HepG2 (cell line): ENCODE results near the gene KAZN. TPM values are rescaled to one million over a fixed set of nuclear protein-coding genes. Genes with fewer than 3 reads are reported as not detected.

Experiments
- CREB1 ChIP-seq, 2 experiments: fragments of 450-650 bp in 1 of 2; IDR thresholded peaks; 2 replicates each; pipeline ENCODE4 v1.6.1; 2016 to 2017; ENCODE audit warnings: control low read depth in 1 of 2, mild to moderate bottlenecking in 1 of 2, missing compliant biosample characterization in 1 of 2, missing genetic modification characterization in 1 of 2
- DPF2 ChIP-seq: sonication (generic); formaldehyde crosslinking; IDR thresholded peaks from 2 replicates; pipeline ENCODE4 v1.4.0; 2020; ENCODE audit warnings: mild to moderate bottlenecking, low read depth, missing genetic modification reagents, borderline replicate concordance
- HDAC1 ChIP-seq: sonication (generic); formaldehyde crosslinking; IDR thresholded peaks from 2 replicates; pipeline ENCODE4 v1.5.1; 2020; ENCODE audit warnings: mild to moderate bottlenecking, missing genetic modification reagents
- HMG20B ChIP-seq: conservative IDR thresholded peaks from 2 replicates; pipeline ENCODE4 v1.6.1; 2016; ENCODE audit warnings: missing genetic modification reagents, missing compliant biosample characterization
- HNF4G ChIP-seq, 2 experiments: sonication (generic) in 1 of 2; formaldehyde crosslinking in 1 of 2; IDR thresholded peaks; 2 replicates each; pipeline versions ENCODE4 v1.4.0 to v1.6.1; 2011 to 2020; ENCODE audit warnings: borderline replicate concordance in 2 of 2, low read depth in 2 of 2, mild to moderate bottlenecking in 2 of 2, low read length in 1 of 2, missing genetic modification reagents in 1 of 2, moderate library complexity in 1 of 2
- KLF11 ChIP-seq: IDR thresholded peaks from 2 replicates; pipeline ENCODE4 v1.6.1; 2016; ENCODE audit warnings: missing compliant biosample characterization
- MIER3 ChIP-seq: IDR thresholded peaks from 2 replicates; pipeline ENCODE4 v1.6.1; 2016; ENCODE audit warnings: missing compliant biosample characterization, borderline replicate concordance
- PITX1 ChIP-seq: sonication (generic); formaldehyde crosslinking; IDR thresholded peaks from 2 replicates; pipeline ENCODE4 v1.5.1; 2020; ENCODE audit warnings: mild to moderate bottlenecking, missing genetic modification reagents
- ZBTB7A ChIP-seq: sonication (generic); formaldehyde crosslinking; IDR thresholded peaks from 2 replicates; pipeline ENCODE4 v1.8.0; 2022; ENCODE audit warnings: mild to moderate bottlenecking, missing genetic modification reagents
- ZNF124 ChIP-seq: sonication (generic); formaldehyde crosslinking; IDR thresholded peaks from 2 replicates; pipeline ENCODE4 v1.4.0; 2020; ENCODE audit warnings: missing genetic modification reagents
- ZNF644 ChIP-seq: IDR thresholded peaks from 2 replicates; pipeline ENCODE4 v1.6.1; 2016; ENCODE audit warnings: low read depth
- ZNF724P ChIP-seq: sonication (generic); formaldehyde crosslinking; IDR thresholded peaks from 2 replicates; pipeline ENCODE4 v1.8.0; 2022; ENCODE audit warnings: missing genetic modification reagents, borderline replicate concordance
- ZNF891 ChIP-seq: sonication (generic); formaldehyde crosslinking; IDR thresholded peaks from 2 replicates; pipeline ENCODE4 v1.5.0; 2020; ENCODE audit warnings: mild to moderate bottlenecking, missing genetic modification reagents
- polyA plus RNA-seq, 8 experiments: library from polyadenylated mRNA; depleted of rRNA in 3 of 8; stranded (reverse) in 7 of 8; unstranded in 1 of 8; fragments of >200 nt; fragmentation: Illumina TruSeq in 4 of 8; extraction: Trizol in 4 of 8; gene quantifications; 2 replicates each; pipeline versions ENCODE4 v1.2.1 to v1.2.3, GENCODE V29; 2011 to 2016; ENCODE audit warnings: low read depth in 4 of 8, missing spikeins in 1 of 8, mixed read lengths in 1 of 8; ENCODE audit not compliant: insufficient read depth in 1 of 8
- total RNA-seq, 5 experiments: library from RNA; depleted of rRNA; stranded (reverse); fragments of >200 nt; fragmentation: Illumina TruSeq; extraction: Trizol; gene quantifications; 2 replicates each; pipeline ENCODE4 v1.2.3, GENCODE V29; 2016; ENCODE audit warnings: low read depth in 1 of 5
- TF ChIP-seq, protein P1 (sequence below): sonication (generic); formaldehyde crosslinking; IDR thresholded peaks from 2 replicates; pipeline ENCODE4 v1.9.0; 2022; ENCODE audit warnings: low read depth, missing genetic modification reagents
- TF ChIP-seq, protein P2 (sequence below): sonication (generic); formaldehyde crosslinking; IDR thresholded peaks from 2 replicates; pipeline ENCODE4 v1.8.0; 2022; ENCODE audit warnings: low read depth, missing genetic modification reagents
- TF ChIP-seq, protein P3 (sequence below): IDR thresholded peaks from 2 replicates; pipeline ENCODE4 v1.4.0; 2020; ENCODE audit warnings: mild to moderate bottlenecking, missing genetic modification reagents
- TF ChIP-seq, protein P4 (sequence below): sonication (generic); formaldehyde crosslinking; conservative IDR thresholded peaks from 2 replicates; pipeline ENCODE4 v1.8.1; 2023; ENCODE audit warnings: missing genetic modification reagents
- TF ChIP-seq, protein P5 (sequence below): sonication (generic); formaldehyde crosslinking; IDR thresholded peaks from 2 replicates; pipeline ENCODE4 v1.8.1; 2023; ENCODE audit warnings: missing genetic modification reagents, mild to moderate bottlenecking, borderline replicate concordance

The KAZN gene
- total and polyA plus RNA-seq, 2 of the 13 experiments (the other 11 are each of a cell fraction or from before 2014, with no cell fraction given), result 10.4 to 13.5 TPM

DNA sequence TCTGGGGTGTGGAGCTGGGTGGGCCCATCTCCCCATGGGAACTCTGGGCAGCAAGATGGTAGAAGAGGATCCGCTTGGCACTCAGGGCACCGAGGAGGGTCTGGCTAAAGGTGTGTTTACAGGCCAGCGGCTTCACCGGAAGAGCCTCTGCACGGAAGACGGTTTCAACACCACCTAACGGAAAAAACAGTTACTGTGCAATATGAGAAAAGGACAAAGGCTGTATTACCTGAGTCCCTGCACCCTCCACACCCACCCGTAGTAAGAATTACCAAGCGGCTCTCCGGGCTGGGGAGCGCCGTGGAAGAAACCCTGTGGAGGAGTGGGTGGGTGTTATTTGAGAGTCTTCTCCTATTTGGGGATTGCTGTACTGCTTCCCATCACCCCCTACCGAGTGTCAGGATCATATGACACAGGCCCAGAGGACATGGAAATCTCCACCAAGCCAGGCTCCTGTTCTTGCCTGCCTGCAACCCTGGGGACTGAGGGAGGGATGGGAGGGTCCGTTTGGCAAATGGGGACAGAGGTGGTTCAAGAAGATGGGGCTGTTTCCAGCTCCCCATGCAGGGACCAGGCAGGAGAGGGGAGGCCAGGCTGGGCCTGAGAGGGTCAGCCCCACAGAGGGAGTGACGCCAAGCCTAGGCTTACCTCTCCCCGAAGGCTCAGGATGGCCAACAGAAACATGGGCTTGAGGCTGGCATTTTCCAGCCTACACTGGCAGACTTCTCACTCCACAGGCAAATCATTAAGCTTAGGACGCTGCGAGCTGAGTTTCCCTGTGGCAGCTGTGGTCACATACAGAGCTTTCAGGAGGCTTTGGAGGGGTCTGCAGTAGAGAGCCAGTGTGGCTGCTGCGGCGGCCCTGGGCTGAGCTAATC is 351.6 kb downstream of the KAZN start (continued):
- TF ChIP-seq, protein P1, sequence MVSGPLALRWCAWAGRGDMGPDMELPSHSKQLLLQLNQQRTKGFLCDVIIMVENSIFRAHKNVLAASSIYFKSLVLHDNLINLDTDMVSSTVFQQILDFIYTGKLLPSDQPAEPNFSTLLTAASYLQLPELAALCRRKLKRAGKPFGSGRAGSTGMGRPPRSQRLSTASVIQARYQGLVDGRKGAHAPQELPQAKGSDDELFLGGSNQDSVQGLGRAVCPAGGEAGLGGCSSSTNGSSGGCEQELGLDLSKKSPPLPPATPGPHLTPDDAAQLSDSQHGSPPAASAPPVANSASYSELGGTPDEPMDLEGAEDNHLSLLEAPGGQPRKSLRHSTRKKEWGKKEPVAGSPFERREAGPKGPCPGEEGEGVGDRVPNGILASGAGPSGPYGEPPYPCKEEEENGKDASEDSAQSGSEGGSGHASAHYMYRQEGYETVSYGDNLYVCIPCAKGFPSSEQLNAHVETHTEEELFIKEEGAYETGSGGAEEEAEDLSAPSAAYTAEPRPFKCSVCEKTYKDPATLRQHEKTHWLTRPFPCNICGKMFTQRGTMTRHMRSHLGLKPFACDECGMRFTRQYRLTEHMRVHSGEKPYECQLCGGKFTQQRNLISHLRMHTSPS (CRISPR knock-in tag), result peak; percentile 98
- TF ChIP-seq ZNF724P (CRISPR knock-in tag) (no peak), ZNF644 (CRISPR knock-in tag) (peak; percentile 54; the same call in 1 of the 2 replicates), ZBTB7A (CRISPR knock-in tag) (0 out of 2 replicates have a peak, but pooled peaks have one; percentile 53), DPF2 (CRISPR knock-in tag) (0 out of 2 replicates have a peak, but pooled peaks have one; percentile 27), MIER3 (0 out of 2 replicates have a peak, but pooled peaks have one; percentile 26), ZNF891 (CRISPR knock-in tag) (no peak; the same call in 1 of the 2 replicates), HNF4G (IDR thresholded peaks at IDR 0.05; ENCODE audit: borderline replicate concordance, low read depth, low read length) (peak; percentile 45; the same call in 1 of the 2 replicates), HNF4G (CRISPR knock-in tag; IDR thresholded peaks at IDR 0.05; ENCODE audit: borderline replicate concordance, low read depth) (no peak), HMG20B (CRISPR knock-in tag) (0 out of 2 replicates have a peak, but pooled peaks have one; percentile 45), HDAC1 (CRISPR knock-in tag) (peak; percentile 78), CREB1 (IDR thresholded peaks at IDR 0.05) (no peak), CREB1 (CRISPR knock-in tag; IDR thresholded peaks at IDR 0.05) (peak; percentile 20; the same call in 1 of the 2 replicates), ZNF124 (CRISPR knock-in tag) (0 out of 2 replicates have a peak, but pooled peaks have one; percentile 25), PITX1 (CRISPR knock-in tag) (peak; percentile 67), KLF11 (CRISPR knock-in tag) (no peak)
- TF ChIP-seq, protein P2, sequence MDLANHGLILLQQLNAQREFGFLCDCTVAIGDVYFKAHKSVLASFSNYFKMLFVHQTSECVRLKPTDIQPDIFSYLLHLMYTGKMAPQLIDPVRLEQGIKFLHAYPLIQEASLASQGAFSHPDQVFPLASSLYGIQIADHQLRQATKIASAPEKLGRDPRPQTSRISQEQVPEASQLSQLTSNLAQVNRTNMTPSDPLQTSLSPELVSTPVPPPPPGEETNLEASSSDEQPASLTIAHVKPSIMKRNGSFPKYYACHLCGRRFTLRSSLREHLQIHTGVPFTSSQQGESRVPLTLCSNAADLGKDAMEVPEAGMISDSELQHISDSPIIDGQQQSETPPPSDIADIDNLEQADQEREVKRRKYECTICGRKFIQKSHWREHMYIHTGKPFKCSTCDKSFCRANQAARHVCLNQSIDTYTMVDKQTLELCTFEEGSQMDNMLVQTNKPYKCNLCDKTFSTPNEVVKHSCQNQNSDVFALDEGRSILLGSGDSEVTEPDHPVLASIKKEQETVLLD (CRISPR knock-in tag), result no peak
- TF ChIP-seq, protein P3, sequence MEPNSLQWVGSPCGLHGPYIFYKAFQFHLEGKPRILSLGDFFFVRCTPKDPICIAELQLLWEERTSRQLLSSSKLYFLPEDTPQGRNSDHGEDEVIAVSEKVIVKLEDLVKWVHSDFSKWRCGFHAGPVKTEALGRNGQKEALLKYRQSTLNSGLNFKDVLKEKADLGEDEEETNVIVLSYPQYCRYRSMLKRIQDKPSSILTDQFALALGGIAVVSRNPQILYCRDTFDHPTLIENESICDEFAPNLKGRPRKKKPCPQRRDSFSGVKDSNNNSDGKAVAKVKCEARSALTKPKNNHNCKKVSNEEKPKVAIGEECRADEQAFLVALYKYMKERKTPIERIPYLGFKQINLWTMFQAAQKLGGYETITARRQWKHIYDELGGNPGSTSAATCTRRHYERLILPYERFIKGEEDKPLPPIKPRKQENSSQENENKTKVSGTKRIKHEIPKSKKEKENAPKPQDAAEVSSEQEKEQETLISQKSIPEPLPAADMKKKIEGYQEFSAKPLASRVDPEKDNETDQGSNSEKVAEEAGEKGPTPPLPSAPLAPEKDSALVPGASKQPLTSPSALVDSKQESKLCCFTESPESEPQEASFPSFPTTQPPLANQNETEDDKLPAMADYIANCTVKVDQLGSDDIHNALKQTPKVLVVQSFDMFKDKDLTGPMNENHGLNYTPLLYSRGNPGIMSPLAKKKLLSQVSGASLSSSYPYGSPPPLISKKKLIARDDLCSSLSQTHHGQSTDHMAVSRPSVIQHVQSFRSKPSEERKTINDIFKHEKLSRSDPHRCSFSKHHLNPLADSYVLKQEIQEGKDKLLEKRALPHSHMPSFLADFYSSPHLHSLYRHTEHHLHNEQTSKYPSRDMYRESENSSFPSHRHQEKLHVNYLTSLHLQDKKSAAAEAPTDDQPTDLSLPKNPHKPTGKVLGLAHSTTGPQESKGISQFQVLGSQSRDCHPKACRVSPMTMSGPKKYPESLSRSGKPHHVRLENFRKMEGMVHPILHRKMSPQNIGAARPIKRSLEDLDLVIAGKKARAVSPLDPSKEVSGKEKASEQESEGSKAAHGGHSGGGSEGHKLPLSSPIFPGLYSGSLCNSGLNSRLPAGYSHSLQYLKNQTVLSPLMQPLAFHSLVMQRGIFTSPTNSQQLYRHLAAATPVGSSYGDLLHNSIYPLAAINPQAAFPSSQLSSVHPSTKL, result peak; percentile 74
- TF ChIP-seq, protein P4, sequence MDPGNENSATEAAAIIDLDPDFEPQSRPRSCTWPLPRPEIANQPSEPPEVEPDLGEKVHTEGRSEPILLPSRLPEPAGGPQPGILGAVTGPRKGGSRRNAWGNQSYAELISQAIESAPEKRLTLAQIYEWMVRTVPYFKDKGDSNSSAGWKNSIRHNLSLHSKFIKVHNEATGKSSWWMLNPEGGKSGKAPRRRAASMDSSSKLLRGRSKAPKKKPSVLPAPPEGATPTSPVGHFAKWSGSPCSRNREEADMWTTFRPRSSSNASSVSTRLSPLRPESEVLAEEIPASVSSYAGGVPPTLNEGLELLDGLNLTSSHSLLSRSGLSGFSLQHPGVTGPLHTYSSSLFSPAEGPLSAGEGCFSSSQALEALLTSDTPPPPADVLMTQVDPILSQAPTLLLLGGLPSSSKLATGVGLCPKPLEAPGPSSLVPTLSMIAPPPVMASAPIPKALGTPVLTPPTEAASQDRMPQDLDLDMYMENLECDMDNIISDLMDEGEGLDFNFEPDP (CRISPR knock-in tag), result no peak
- TF ChIP-seq, protein P5, sequence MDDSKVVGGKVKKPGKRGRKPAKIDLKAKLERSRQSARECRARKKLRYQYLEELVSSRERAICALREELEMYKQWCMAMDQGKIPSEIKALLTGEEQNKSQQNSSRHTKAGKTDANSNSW, result no peak
